Body of pancreas (tissue), 4 donors: ENCODE results near the gene EMP3. TPM values are rescaled to one million over a fixed set of nuclear protein-coding genes. Genes with fewer than 3 reads are reported as not detected.

ENCODE experiments used
- ATAC-seq: fragments of 150-250 bp; one replicate; pipeline ENCODE4 v1.9.1; 2016
- DNase-seq, 4 donors: peaks; one replicate each; pipeline ENCODE4 v3.0.0-alpha.2; 2019
- H3K27ac ChIP-seq, 4 donors: fragments of 200-600 bp; sonication (generic); 1 replicate in 3 of 4; 2 replicates in 1 of 4; pipeline versions ENCODE4 v1.5.1 to v1.6.1; 2016 to 2019; ENCODE audit warnings: mild to moderate bottlenecking in 1 of 4, mixed read lengths in 1 of 4, moderate library complexity in 1 of 4
- H3K27me3 ChIP-seq, 2 donors: fragments of 200-600 bp; sonication (generic); one replicate each; pipeline ENCODE4 v1.6.0; 2016; ENCODE audit warnings: mild to moderate bottlenecking in 1 of 2
- H3K36me3 ChIP-seq, 2 donors: fragments of 200-600 bp; sonication (generic); replicated peaks in 1 of 2; 2 replicates each; pipeline ENCODE4 v1.5.1; 2016; ENCODE audit warnings: low read depth in 2 of 2; ENCODE audit not compliant: insufficient read depth in 1 of 2
- H3K4me1 ChIP-seq: fragments of 200-600 bp; sonication (generic); one replicate; pipeline ENCODE4 v1.6.0; 2016
- H3K4me3 ChIP-seq, 2 donors: fragments of 200-600 bp; sonication (generic); 1 replicate in 1 of 2; 2 replicates in 1 of 2; pipeline ENCODE4 v1.5.1; 2016 to 2019
- H3K9me3 ChIP-seq, 3 donors: fragments of 200-600 bp; sonication (generic); 1 replicate in 2 of 3; 2 replicates in 1 of 3; pipeline ENCODE4 v1.5.1; 2016
- POLR2A ChIP-seq, 3 donors: fragments of 450-650 bp; IDR thresholded peaks; one replicate each; pipeline ENCODE4 v1.6.1; 2016; ENCODE audit warnings: antibody characterized with exemption in 3 of 3, mild to moderate bottlenecking in 2 of 3
- WGBS, 2 donors: methylation state at CpG; one replicate each; pipeline ENCODE4 v1.1.5; 2017; 5-methylcytosine and 5-hydroxymethylcytosine counted together
- intact Hi-C: fragments of 100-400 bp; cut with DNase I; formaldehyde crosslinking; loops from one replicate; pipeline ENCODE4 v1.15.1; 2023
- total RNA-seq, 2 donors: library from RNA; depleted of rRNA; stranded (reverse); fragments of >200 nt; gene quantifications; one replicate each; pipeline ENCODE4 v1.1.0, GENCODE V29; 2016
- TF ChIP-seq, protein P1 (sequence below), 7 experiments: fragments of 450-650 bp in 4 of 7; fragments of 200-600 bp in 3 of 7; sonication (generic) in 3 of 7; IDR thresholded peaks; one replicate each; pipeline ENCODE4 v1.5.1; 2016 to 2019; ENCODE audit warnings: antibody characterized with exemption in 7 of 7

The EMP3 gene
- total RNA-seq, 2 donors from 2014 or later: 2.6 to 7.0 TPM

DNA sequence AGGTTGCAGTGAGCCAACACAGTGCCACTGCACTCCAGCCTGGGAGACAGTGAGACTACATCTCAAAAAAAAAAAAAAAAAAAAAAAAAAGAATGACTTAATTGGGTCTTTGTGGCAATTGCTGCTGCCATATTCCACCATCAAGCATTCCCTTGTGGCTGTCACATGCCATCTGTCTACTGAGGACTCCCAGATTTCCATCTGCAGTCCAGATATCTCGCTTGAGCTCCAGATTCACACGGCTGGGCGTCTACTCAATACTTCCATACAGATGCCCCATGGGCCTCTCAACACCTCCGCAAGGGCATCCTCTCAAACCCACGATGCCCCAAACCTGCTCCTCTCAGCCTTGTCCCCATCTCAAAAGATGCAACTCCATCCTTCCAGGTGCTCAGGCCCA is 25.5 kb downstream of the EMP3 start:
- no peak for TF ChIP-seq POLR2A (IDR thresholded peaks at IDR 0.05)
- TF ChIP-seq, protein P1, sequence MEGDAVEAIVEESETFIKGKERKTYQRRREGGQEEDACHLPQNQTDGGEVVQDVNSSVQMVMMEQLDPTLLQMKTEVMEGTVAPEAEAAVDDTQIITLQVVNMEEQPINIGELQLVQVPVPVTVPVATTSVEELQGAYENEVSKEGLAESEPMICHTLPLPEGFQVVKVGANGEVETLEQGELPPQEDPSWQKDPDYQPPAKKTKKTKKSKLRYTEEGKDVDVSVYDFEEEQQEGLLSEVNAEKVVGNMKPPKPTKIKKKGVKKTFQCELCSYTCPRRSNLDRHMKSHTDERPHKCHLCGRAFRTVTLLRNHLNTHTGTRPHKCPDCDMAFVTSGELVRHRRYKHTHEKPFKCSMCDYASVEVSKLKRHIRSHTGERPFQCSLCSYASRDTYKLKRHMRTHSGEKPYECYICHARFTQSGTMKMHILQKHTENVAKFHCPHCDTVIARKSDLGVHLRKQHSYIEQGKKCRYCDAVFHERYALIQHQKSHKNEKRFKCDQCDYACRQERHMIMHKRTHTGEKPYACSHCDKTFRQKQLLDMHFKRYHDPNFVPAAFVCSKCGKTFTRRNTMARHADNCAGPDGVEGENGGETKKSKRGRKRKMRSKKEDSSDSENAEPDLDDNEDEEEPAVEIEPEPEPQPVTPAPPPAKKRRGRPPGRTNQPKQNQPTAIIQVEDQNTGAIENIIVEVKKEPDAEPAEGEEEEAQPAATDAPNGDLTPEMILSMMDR (IDR thresholded peaks at IDR 0.05): no peak
- Histone ChIP-seq H3K27me3 (no peaks in the 10 kb centered on the region), H3K4me1 (no peaks in the 10 kb centered on the region), H3K4me3 (no peak overlapping the region), H3K9me3 (no peaks in the 10 kb centered on the region), H3K36me3 (no peaks in the 10 kb centered on the region), H3K27ac (no peak overlapping the region)
- intact Hi-C loops: no loop called here
- WGBS, 2 donors: 92 to 96% methylated on average over 5 of the region's 5 CpGs
- no peak for DNase-seq
- ATAC-seq: no peak

DNA sequence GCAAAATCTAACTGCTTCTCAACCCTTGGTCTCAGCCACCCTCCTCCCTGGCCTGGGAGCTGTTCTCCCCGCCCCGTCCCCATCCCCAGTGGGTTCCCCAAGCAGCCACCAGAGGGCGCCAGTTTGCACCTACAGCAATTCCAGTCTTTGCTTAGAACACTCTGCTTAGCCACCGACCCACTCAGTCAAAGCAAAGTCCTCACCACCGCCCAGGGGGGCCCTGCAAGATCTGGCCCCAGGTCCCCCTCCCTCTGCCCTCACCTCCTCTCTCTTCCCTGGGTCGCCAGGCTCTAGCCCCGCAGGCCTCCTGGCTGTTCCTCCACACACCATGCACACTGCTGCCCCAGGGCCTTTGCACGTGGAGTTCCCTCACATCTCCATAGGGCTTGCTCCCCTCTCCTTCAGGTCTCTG is 26.0 kb downstream of the EMP3 start:
- intact Hi-C loops: no loop called here
- H3K4me1 ChIP-seq: no peaks in the 10 kb centered on the region
- H3K27me3 ChIP-seq: no peaks in the 10 kb centered on the region

GRCh38 chr19:48353677-48354076 is 28.3 kb downstream of the EMP3 start:
- intact Hi-C loops: no loop called here
- TF ChIP-seq, protein P1 (IDR thresholded peaks at IDR 0.05): no peak
- TF ChIP-seq POLR2A (IDR thresholded peaks at IDR 0.05): no peak
- WGBS, 2 donors: 85 to 88% methylated on average over 5 of the region's 5 CpGs
- Histone ChIP-seq H3K4me1 (no peaks in the 10 kb centered on the region), H3K36me3 (no peaks in the 10 kb centered on the region), H3K4me3 (no peak overlapping the region), H3K27me3 (no peaks in the 10 kb centered on the region), H3K27ac (no peak overlapping the region), H3K9me3 (no peaks in the 10 kb centered on the region)
- DNase-seq (no peak), ATAC-seq (no peak)

More for the DNA sequence above, 26.0 kb downstream of the EMP3 start:
- TF ChIP-seq, protein P1 (IDR thresholded peaks at IDR 0.05): peak; percentile 59 to 80 (median 69)
- TF ChIP-seq POLR2A (IDR thresholded peaks at IDR 0.05): no peak
- H3K36me3 ChIP-seq: no peaks in the 10 kb centered on the region
- ATAC-seq (peak; percentile 64), DNase-seq (peak; percentile 68 to 81 (median 75))
- H3K27ac ChIP-seq: no peak overlapping the region
- H3K4me3 ChIP-seq: no peak overlapping the region
- H3K9me3 ChIP-seq: no peaks in the 10 kb centered on the region
- WGBS, 2 donors: 42 to 46% methylated on average over 8 of the region's 8 CpGs

DNA sequence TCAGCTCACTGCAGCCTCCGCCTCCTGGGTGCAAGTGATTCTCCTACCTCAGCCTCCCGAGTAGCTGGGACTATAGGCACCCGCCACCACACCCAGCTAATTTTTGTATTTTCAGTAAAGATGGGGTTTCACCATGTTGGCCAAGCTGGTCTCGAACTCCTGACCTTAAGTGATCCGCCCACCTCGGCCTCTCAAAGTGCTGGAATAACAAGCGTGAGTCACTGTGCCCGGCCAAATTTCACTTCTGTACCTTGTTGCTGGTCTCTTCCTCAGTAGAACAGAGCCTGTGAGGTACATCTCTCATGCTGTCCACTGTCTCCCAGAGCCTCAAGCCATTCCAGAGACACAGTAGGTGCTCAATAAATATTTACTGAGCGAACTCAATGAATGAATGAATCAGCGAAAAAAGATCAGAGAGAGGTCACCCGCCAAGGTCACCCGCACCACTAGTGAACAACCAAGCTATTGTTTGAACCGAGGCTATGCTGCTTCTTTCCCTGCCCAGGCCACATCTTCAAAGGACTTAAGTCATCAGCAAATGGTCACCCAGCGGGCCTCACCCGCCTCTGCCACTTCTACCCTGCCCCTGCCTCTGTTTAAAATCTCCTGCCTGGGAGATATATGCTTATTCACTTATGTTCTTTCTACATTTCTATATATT is 29.1 kb downstream of the EMP3 start:
- intact Hi-C loops: no loop called here
- TF ChIP-seq POLR2A (IDR thresholded peaks at IDR 0.05): no peak
- TF ChIP-seq, protein P1 (IDR thresholded peaks at IDR 0.05): no peak
- ATAC-seq: no peak
- Histone ChIP-seq H3K4me1 (no peaks in the 10 kb centered on the region), H3K9me3 (no peaks in the 10 kb centered on the region), H3K36me3 (no peaks in the 10 kb centered on the region), H3K27me3 (no peaks in the 10 kb centered on the region), H3K27ac (no peak overlapping the region), H3K4me3 (no peak overlapping the region)
- peak in 3 of 4 donors; percentile 27 to 35 (median 32) for DNase-seq
- 69 to 73% methylated on average over 9 to 14 of the region's 15 CpGs for WGBS, 2 donors
